HepG2 (cell line): ENCODE results near the gene ENGASE. TPM values are rescaled to one million over a fixed set of nuclear protein-coding genes. Genes with fewer than 3 reads are reported as not detected.

Experiments used
- AGO1 ChIP-seq: fragments of 200-400 bp; formaldehyde crosslinking; IDR thresholded peaks from 2 replicates; pipeline ENCODE4 v1.6.1; 2017; ENCODE audit warnings: mild to moderate bottlenecking, low read depth, low read length, moderate library complexity; ENCODE audit not compliant: poor library complexity, severe bottlenecking
- ELF1 ChIP-seq: sonication (generic); formaldehyde crosslinking; IDR thresholded peaks from 2 replicates; pipeline ENCODE4 v1.4.0; 2020; ENCODE audit warnings: missing genetic modification reagents
- HCFC1 ChIP-seq: fragments of 150-350 bp; IDR thresholded peaks from 2 replicates; pipeline ENCODE4 v1.6.1; 2014; ENCODE audit warnings: low read depth, low read length
- KDM5A ChIP-seq: fragments of 200-600 bp; sonication (generic); IDR thresholded peaks from 2 replicates; pipeline ENCODE4 v1.7.0; 2018; ENCODE audit warnings: antibody characterized with exemption, mild to moderate bottlenecking, low read length, borderline replicate concordance
- MBD4 ChIP-seq: IDR thresholded peaks from 2 replicates; pipeline ENCODE4 v1.6.1; 2012; ENCODE audit warnings: low read length, inconsistent platforms, borderline replicate concordance
- MYPOP ChIP-seq: sonication (generic); formaldehyde crosslinking; IDR thresholded peaks from 2 replicates; pipeline ENCODE4 v1.8.1; 2023; ENCODE audit warnings: mild to moderate bottlenecking, moderate library complexity, missing genetic modification reagents
- NCOA2 ChIP-seq: sonication (generic); formaldehyde crosslinking; IDR thresholded peaks from 2 replicates; pipeline ENCODE4 v1.8.0; 2022; ENCODE audit warnings: inconsistent platforms
- PATZ1 ChIP-seq: sonication (generic); formaldehyde crosslinking; IDR thresholded peaks from 2 replicates; pipeline ENCODE4 v1.4.0; 2020; ENCODE audit warnings: missing genetic modification reagents
- RBFOX2 ChIP-seq: fragments of 200-400 bp; formaldehyde crosslinking; IDR thresholded peaks from 2 replicates; pipeline ENCODE4 v1.6.1; 2017; ENCODE audit warnings: low read depth, mild to moderate bottlenecking, low read length
- TSC22D2 ChIP-seq: sonication (generic); formaldehyde crosslinking; IDR thresholded peaks from 2 replicates; pipeline ENCODE4 v1.5.1; 2020; ENCODE audit warnings: missing genetic modification reagents, mild to moderate bottlenecking, borderline replicate concordance
- ZNF451 ChIP-seq: sonication (generic); formaldehyde crosslinking; IDR thresholded peaks from 2 replicates; pipeline ENCODE4 v1.5.0; 2020; ENCODE audit warnings: mild to moderate bottlenecking, missing genetic modification reagents
- ZNF468 ChIP-seq: sonication (generic); formaldehyde crosslinking; IDR thresholded peaks from 2 replicates; pipeline ENCODE4 v1.8.0; 2022; ENCODE audit warnings: mild to moderate bottlenecking, moderate library complexity, missing genetic modification reagents
- ZNF512 ChIP-seq: sonication (generic); formaldehyde crosslinking; IDR thresholded peaks from 2 replicates; pipeline ENCODE4 v1.4.0; 2020; ENCODE audit warnings: mild to moderate bottlenecking, missing genetic modification reagents
- ZNF644 ChIP-seq: IDR thresholded peaks from 2 replicates; pipeline ENCODE4 v1.6.1; 2016; ENCODE audit warnings: low read depth
- ZNF674 ChIP-seq: sonication (generic); formaldehyde crosslinking; IDR thresholded peaks from 2 replicates; pipeline ENCODE4 v1.5.0; 2020; ENCODE audit warnings: low read depth, mild to moderate bottlenecking, missing genetic modification reagents
- ZNF7 ChIP-seq: IDR thresholded peaks from 2 replicates; pipeline ENCODE4 v1.6.1; 2016; ENCODE audit warnings: missing biosample characterization, missing genetic modification reagents
- ZNF75D ChIP-seq: sonication (generic); formaldehyde crosslinking; IDR thresholded peaks from 2 replicates; pipeline ENCODE4 v1.8.1; 2023; ENCODE audit warnings: missing genetic modification reagents, mild to moderate bottlenecking, borderline replicate concordance
- ZSCAN25 ChIP-seq: sonication (generic); formaldehyde crosslinking; IDR thresholded peaks from 2 replicates; pipeline ENCODE4 v1.8.0; 2022; ENCODE audit warnings: mild to moderate bottlenecking, missing genetic modification reagents
- polyA plus RNA-seq, 8 experiments: library from polyadenylated mRNA; depleted of rRNA in 3 of 8; stranded (reverse) in 7 of 8; unstranded in 1 of 8; fragments of >200 nt; fragmentation: Illumina TruSeq in 4 of 8; extraction: Trizol in 4 of 8; gene quantifications; 2 replicates each; pipeline versions ENCODE4 v1.2.1 to v1.2.3, GENCODE V29; 2011 to 2016; ENCODE audit warnings: low read depth in 4 of 8, missing spikeins in 1 of 8, mixed read lengths in 1 of 8; ENCODE audit not compliant: insufficient read depth in 1 of 8
- total RNA-seq, 5 experiments: library from RNA; depleted of rRNA; stranded (reverse); fragments of >200 nt; fragmentation: Illumina TruSeq; extraction: Trizol; gene quantifications; 2 replicates each; pipeline ENCODE4 v1.2.3, GENCODE V29; 2016; ENCODE audit warnings: low read depth in 1 of 5
- TF ChIP-seq, protein P1 (sequence below): sonication (generic); formaldehyde crosslinking; IDR thresholded peaks from 2 replicates; pipeline ENCODE4 v1.4.0; 2020; ENCODE audit warnings: missing genetic modification reagents
- TF ChIP-seq, protein P2 (sequence below): sonication (generic); formaldehyde crosslinking; IDR thresholded peaks from 2 replicates; pipeline ENCODE4 v1.4.0; 2020; ENCODE audit warnings: missing genetic modification reagents, mild to moderate bottlenecking, borderline replicate concordance

ENGASE gene
- total and polyA plus RNA-seq, 2 of the 13 experiments (the other 11 are each of a cell fraction or from before 2014, with no cell fraction given), result 10.6 to 18.1 TPM

DNA sequence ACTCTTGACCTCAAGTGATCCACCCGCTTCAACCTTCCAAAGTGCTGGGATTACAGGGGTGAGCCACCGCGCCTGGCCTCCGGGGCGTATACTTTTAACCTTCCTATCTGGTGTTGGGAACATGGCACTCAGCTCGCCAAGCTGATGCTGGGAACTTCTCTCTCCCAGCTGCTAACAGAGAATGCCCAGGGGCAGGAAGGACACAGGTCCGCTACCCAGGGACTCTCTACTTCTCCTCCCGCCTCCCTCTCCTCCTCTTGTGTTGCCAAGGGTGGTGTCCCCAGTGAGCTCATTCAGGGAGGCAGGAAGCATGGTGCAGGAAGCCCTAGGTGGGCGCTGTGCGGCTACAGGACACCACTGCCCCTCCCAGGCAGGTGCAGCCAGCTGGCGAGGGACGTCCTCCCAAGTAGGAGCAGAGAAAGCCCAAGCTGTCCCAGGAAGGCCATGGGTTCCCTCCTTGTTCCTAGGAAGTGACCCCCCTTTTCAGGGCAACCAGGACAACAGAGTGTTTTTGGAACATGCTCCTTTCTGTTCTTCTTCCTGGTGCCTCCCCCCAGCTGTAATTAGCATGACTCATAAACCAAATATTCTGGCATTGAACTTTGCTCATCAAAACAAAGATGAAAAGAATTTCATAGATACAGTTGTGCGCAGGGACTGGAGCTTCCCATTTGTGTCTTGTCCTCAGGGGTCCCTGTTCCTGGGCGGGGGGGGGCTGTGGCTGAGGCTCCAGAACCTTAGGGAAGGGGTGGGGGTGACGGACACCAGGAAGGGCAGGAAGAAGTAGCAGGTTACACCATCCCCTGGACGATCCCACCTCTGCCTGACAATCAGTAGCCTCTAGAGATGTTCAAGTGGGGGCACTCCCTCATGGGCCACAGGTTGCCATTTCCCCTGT, 48.0 kb upstream of the ENGASE start (continued):
- peak; percentile 32; the same call in 1 of the 2 replicates for TF ChIP-seq ZNF7
- peak; percentile 72 for TF ChIP-seq RBFOX2
- peak; percentile 73; the same call in 1 of the 2 replicates for TF ChIP-seq TSC22D2
- no peak for TF ChIP-seq ZNF75D
- 0 out of 2 replicates have a peak, but pooled peaks have one; percentile 76 for TF ChIP-seq ZNF512 (CRISPR knock-in tag)
- peak; percentile 84 for TF ChIP-seq MYPOP (CRISPR knock-in tag)
- no peak for TF ChIP-seq ZNF468 (CRISPR knock-in tag)
- TF ChIP-seq ZNF644 (CRISPR knock-in tag), result peak; percentile 8
- TF ChIP-seq, protein P1, sequence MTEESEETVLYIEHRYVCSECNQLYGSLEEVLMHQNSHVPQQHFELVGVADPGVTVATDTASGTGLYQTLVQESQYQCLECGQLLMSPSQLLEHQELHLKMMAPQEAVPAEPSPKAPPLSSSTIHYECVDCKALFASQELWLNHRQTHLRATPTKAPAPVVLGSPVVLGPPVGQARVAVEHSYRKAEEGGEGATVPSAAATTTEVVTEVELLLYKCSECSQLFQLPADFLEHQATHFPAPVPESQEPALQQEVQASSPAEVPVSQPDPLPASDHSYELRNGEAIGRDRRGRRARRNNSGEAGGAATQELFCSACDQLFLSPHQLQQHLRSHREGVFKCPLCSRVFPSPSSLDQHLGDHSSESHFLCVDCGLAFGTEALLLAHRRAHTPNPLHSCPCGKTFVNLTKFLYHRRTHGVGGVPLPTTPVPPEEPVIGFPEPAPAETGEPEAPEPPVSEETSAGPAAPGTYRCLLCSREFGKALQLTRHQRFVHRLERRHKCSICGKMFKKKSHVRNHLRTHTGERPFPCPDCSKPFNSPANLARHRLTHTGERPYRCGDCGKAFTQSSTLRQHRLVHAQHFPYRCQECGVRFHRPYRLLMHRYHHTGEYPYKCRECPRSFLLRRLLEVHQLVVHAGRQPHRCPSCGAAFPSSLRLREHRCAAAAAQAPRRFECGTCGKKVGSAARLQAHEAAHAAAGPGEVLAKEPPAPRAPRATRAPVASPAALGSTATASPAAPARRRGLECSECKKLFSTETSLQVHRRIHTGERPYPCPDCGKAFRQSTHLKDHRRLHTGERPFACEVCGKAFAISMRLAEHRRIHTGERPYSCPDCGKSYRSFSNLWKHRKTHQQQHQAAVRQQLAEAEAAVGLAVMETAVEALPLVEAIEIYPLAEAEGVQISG (CRISPR knock-in tag), result peak; percentile 62
- no peak for TF ChIP-seq AGO1
- TF ChIP-seq ZNF674, result no peak
- TF ChIP-seq PATZ1, result peak; percentile 97
- TF ChIP-seq, protein P2, sequence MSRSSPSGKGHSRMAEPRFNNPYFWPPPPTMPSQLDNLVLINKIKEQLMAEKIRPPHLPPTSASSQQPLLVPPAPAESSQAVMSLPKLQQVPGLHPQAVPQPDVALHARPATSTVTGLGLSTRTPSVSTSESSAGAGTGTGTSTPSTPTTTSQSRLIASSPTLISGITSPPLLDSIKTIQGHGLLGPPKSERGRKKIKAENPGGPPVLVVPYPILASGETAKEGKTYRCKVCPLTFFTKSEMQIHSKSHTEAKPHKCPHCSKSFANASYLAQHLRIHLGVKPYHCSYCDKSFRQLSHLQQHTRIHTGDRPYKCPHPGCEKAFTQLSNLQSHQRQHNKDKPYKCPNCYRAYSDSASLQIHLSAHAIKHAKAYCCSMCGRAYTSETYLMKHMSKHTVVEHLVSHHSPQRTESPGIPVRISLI (CRISPR knock-in tag), result peak; percentile 35; the same call in 1 of the 2 replicates
- no peak for TF ChIP-seq ZNF451
- TF ChIP-seq MBD4, result no peak
- TF ChIP-seq KDM5A, result no peak
- TF ChIP-seq NCOA2, result peak; percentile 80
- peak; percentile 84 for TF ChIP-seq ZSCAN25
- TF ChIP-seq ELF1 (CRISPR knock-in tag), result peak; percentile 87
- TF ChIP-seq HCFC1, result no peak; the same call in 1 of the 2 replicates
